ENCODE results near the gene HDGFL3.
"Not testable (repeated sequence)": the region's sequence is repeated elsewhere in the genome, so short reads cannot be mapped to it uniquely, and the experiment has no call there.

Gene HDGFL3

GRCh38 chr15:83207660-83208366, at the start of gene HDGFL3:
Gene HDGFL3, minus strand, starts transcription at chr15:83207823. Its CDS starts 409 bp downstream, at chr15:83207414.
- peak; percentile 64 for DNase-seq (ENCODE audit: low spot score)

- no peak for DNase-seq (ENCODE audit: low spot score)
These were observed 43.2 kb upstream of the HDGFL3 start for GRCh38 chr15:83250781-83251180.

- no peak for DNase-seq (ENCODE audit: low spot score)
These were observed 41.4 kb upstream of the HDGFL3 start for GRCh38 chr15:83249030-83249343.

- peak; percentile 39 for DNase-seq (ENCODE audit: low spot score)
These were observed 40.8 kb upstream of the HDGFL3 start for GRCh38 chr15:83248151-83249029.

GRCh38 chr15:83243634-83244033, 36.0 kb upstream of the HDGFL3 start:
- DNase-seq (ENCODE audit: low spot score) = no peak

- DNase-seq (ENCODE audit: low spot score) = no peak
These were observed 22.6 kb upstream of the HDGFL3 start for GRCh38 chr15:83230242-83230641.

- no peak for DNase-seq (ENCODE audit: low spot score)
These were observed 17.8 kb upstream of the HDGFL3 start for GRCh38 chr15:83225449-83225848.

GRCh38 chr15:83221781-83222180, 14.2 kb upstream of the HDGFL3 start:
- not testable (repeated sequence) for DNase-seq (ENCODE audit: low spot score)

- no peak for DNase-seq (ENCODE audit: low spot score)
These were observed 11.4 kb upstream of the HDGFL3 start for GRCh38 chr15:83219026-83219425.

GRCh38 chr15:83215306-83215705, 7.7 kb upstream of the HDGFL3 start:
- DNase-seq (ENCODE audit: low spot score) = no peak

- DNase-seq (ENCODE audit: low spot score) = no peak
These were observed 3.0 kb upstream of the HDGFL3 start for GRCh38 chr15:83210619-83211018.

- peak; percentile 31 for DNase-seq (ENCODE audit: low spot score)
These were observed 1.7 kb upstream of the HDGFL3 start for GRCh38 chr15:83209333-83209732.

- DNase-seq (ENCODE audit: low spot score) = peak; percentile 35
These were observed 691 bp upstream of the HDGFL3 start for GRCh38 chr15:83208367-83208661.

GRCh38 chr15:83207009-83207659, 489 bp downstream of the HDGFL3 start:
- peak; percentile 32 for DNase-seq (ENCODE audit: low spot score)

- DNase-seq (ENCODE audit: low spot score) = peak; percentile 34
These were observed 1.1 kb downstream of the HDGFL3 start for GRCh38 chr15:83206526-83207008.

- peak; percentile 4 for DNase-seq (ENCODE audit: low spot score)
These were observed 1.8 kb downstream of the HDGFL3 start for GRCh38 chr15:83205725-83206324.

- no peak for DNase-seq (ENCODE audit: low spot score)
These were observed 2.9 kb downstream of the HDGFL3 start for GRCh38 chr15:83204697-83205096.

GRCh38 chr15:83203543-83203942, 4.1 kb downstream of the HDGFL3 start:
- no peak for DNase-seq (ENCODE audit: low spot score)

- DNase-seq (ENCODE audit: low spot score) = no peak
These were observed 7.0 kb downstream of the HDGFL3 start for GRCh38 chr15:83200589-83200988.

- DNase-seq (ENCODE audit: low spot score) = no peak
These were observed 7.5 kb downstream of the HDGFL3 start for GRCh38 chr15:83200162-83200561.

- DNase-seq (ENCODE audit: low spot score) = no peak
These were observed 8.3 kb downstream of the HDGFL3 start for GRCh38 chr15:83199288-83199687.

- DNase-seq (ENCODE audit: low spot score) = no peak
These were observed 9.1 kb downstream of the HDGFL3 start for GRCh38 chr15:83198476-83198875.

- no peak for DNase-seq (ENCODE audit: low spot score)
These were observed 13.1 kb downstream of the HDGFL3 start for GRCh38 chr15:83194528-83194927.
